Ishikawa (cell line): ENCODE measurements around the gene CEP131.

Experiments used
- CEBPB ChIP-seq: IDR thresholded peaks from 2 replicates; pipeline ENCODE4 v1.6.1; 2012
- CREB1 ChIP-seq: IDR thresholded peaks from 2 replicates; pipeline ENCODE4 v1.6.1; 2012; ENCODE audit warnings: low read depth
- MAX ChIP-seq: IDR thresholded peaks from 2 replicates; pipeline ENCODE4 v1.6.1; 2012
- RAD21 ChIP-seq: IDR thresholded peaks from 2 replicates; pipeline ENCODE4 v1.6.1; 2012; ENCODE audit warnings: low read depth
- REST ChIP-seq: IDR thresholded peaks from 2 replicates; pipeline ENCODE4 v1.6.1; 2012; ENCODE audit warnings: low read depth, mild to moderate bottlenecking
- TAF1 ChIP-seq: IDR thresholded peaks from 2 replicates; pipeline ENCODE4 v1.6.1; 2012; ENCODE audit warnings: low read depth, mild to moderate bottlenecking
- TEAD4 ChIP-seq: IDR thresholded peaks from 2 replicates; pipeline ENCODE4 v1.6.1; 2012
- USF1 ChIP-seq: IDR thresholded peaks from 2 replicates; pipeline ENCODE4 v1.6.1; 2012
- YY1 ChIP-seq: IDR thresholded peaks from 2 replicates; pipeline ENCODE4 v1.6.1; 2012; ENCODE audit warnings: low read depth
- ZBTB7A ChIP-seq: IDR thresholded peaks from 2 replicates; pipeline ENCODE4 v1.6.1; 2012; ENCODE audit warnings: low read depth

GRCh38 chr17:81157848-81158687, 64.7 kb downstream of the CEP131 start:
- no peak for TF ChIP-seq TAF1
- TF ChIP-seq YY1 = no peak
- no peak for TF ChIP-seq CREB1
- TF ChIP-seq RAD21 = no peak
- no peak for TF ChIP-seq USF1
- TF ChIP-seq TEAD4 = no peak
- no peak for TF ChIP-seq REST
- no peak for TF ChIP-seq CEBPB
- TF ChIP-seq ZBTB7A = no peak
- no peak for TF ChIP-seq MAX
